H1 (cell line): Measurements from ENCODE around the gene KLF6. TPM values are rescaled to one million over a fixed set of nuclear protein-coding genes. Genes with fewer than 3 reads are reported as not detected.
A peak's percentile ranks its signal among the peaks of the same experiment; 100 is the strongest.

ENCODE experiments used
- CTCF ChIA-PET: fragments of 300-600 bp; sonication (Branson Sonifier 250); formaldehyde crosslinking; loops from one replicate; lab custom pipeline; 2021; ENCODE audit not compliant: partially characterized antibody; lab: Charles Lee
- POLR2A ChIA-PET: fragments of 300-600 bp; sonication (Branson Sonifier 250); formaldehyde crosslinking; loops from one replicate; lab custom pipeline; 2021; ENCODE audit warnings: inconsistent platforms; ENCODE audit not compliant: partially characterized antibody; lab: Charles Lee
- DNase-seq, 2 experiments: peaks; one replicate each; pipeline versions ENCODE4 v3.0.0 to v3.0.0-alpha.2; 2010 to 2022; ENCODE audit warnings: low spot score in 2 of 2, low read depth in 1 of 2, mixed read lengths in 1 of 2
- FAIRE-seq: peaks from 2 replicates; lab custom pipeline; 2011; peaks lifted over from hg19 to GRCh38; lab: Jason Lieb, UNC
- H2AFZ ChIP-seq: 2 replicates; pipeline ENCODE4 v1.8.1; 2012; ENCODE audit warnings: low read length, inconsistent platforms
- H2AK5ac ChIP-seq: 2 replicates; pipeline ENCODE4 v1.6.1; 2013; ENCODE audit warnings: low read depth, low read length
- H2BK120ac ChIP-seq: replicated peaks from 2 replicates; pipeline ENCODE3; 2013; ENCODE audit warnings: low read depth, low read length, inconsistent platforms
- H2BK12ac ChIP-seq: 2 replicates; pipeline ENCODE4 v1.6.1; 2013; ENCODE audit warnings: low read depth, low read length
- H2BK15ac ChIP-seq: 2 replicates; pipeline ENCODE4 v1.6.1; 2013; ENCODE audit warnings: low read length
- H2BK20ac ChIP-seq: 2 replicates; pipeline ENCODE4 v1.6.1; 2013; ENCODE audit warnings: low read length
- H2BK5ac ChIP-seq: 2 replicates; pipeline ENCODE4 v1.6.1; 2013; ENCODE audit warnings: low read depth, low read length
- H3K14ac ChIP-seq: 2 replicates; pipeline ENCODE4 v1.6.1; 2013; ENCODE audit warnings: inconsistent platforms; ENCODE audit not compliant: insufficient read length
- H3K18ac ChIP-seq: 2 replicates; pipeline ENCODE4 v1.6.1; 2013; ENCODE audit warnings: low read length; ENCODE audit errors: extremely low read depth
- H3K23ac ChIP-seq: 2 replicates; pipeline ENCODE4 v1.6.1; 2013; ENCODE audit warnings: inconsistent platforms; ENCODE audit not compliant: insufficient read length
- H3K23me2 ChIP-seq: 2 replicates; pipeline ENCODE4 v1.6.1; 2013; ENCODE audit warnings: low read depth, low read length
- H3K27ac ChIP-seq: 2 replicates; pipeline ENCODE4 v1.6.1; 2011; ENCODE audit warnings: low read depth, low read length, inconsistent platforms
- H3K27me3 ChIP-seq, 4 experiments: replicated peaks in 1 of 4; 1 replicate in 1 of 4; 2 replicates in 3 of 4; pipeline versions ENCODE4 v1.6.1 to v1.8.1; 2011 to 2013; ENCODE audit warnings: low read length in 3 of 4, mild to moderate bottlenecking in 3 of 4, inconsistent platforms in 2 of 4, mixed read lengths in 2 of 4, moderate library complexity in 1 of 4; ENCODE audit not compliant: control insufficient read depth in 3 of 4, insufficient read depth in 3 of 4; ENCODE audit errors: extremely low read depth in 1 of 4
- H3K36me3 ChIP-seq, 4 experiments: 2 replicates each; pipeline versions ENCODE4 v1.6.1 to v1.8.1; 2011 to 2013; ENCODE audit warnings: mild to moderate bottlenecking in 4 of 4, low read length in 3 of 4, moderate library complexity in 2 of 4, control low read depth in 1 of 4, inconsistent platforms in 1 of 4; ENCODE audit not compliant: insufficient read depth in 4 of 4, control insufficient read depth in 2 of 4
- H3K4ac ChIP-seq: replicated peaks from 2 replicates; pipeline ENCODE3; 2013; ENCODE audit warnings: low read length, low read depth, mixed read lengths, inconsistent platforms; ENCODE audit not compliant: insufficient read length
- H3K4me1 ChIP-seq, 4 experiments: replicated peaks in 1 of 4; 1 replicate in 1 of 4; 2 replicates in 3 of 4; pipeline versions ENCODE4 v1.6.1 to v1.8.1; 2011 to 2013; ENCODE audit warnings: low read length in 3 of 4, inconsistent platforms in 2 of 4, mixed read lengths in 1 of 4; ENCODE audit not compliant: insufficient read depth in 4 of 4, control insufficient read depth in 3 of 4
- H3K4me2 ChIP-seq, 2 experiments: 2 replicates each; pipeline versions ENCODE4 v1.6.1 to v1.8.1; 2011 to 2013; ENCODE audit warnings: low read depth in 2 of 2, low read length in 2 of 2, control low read depth in 1 of 2, inconsistent platforms in 1 of 2, mild to moderate bottlenecking in 1 of 2; ENCODE audit not compliant: insufficient read depth in 1 of 2
- H3K4me3 ChIP-seq, 4 experiments: fragments of 200-600, 300-600 bp in 1 of 4; sonication (generic), shearing (Covaris generic), sonication (Bioruptor Twin) in 1 of 4; 2 replicates each; pipeline versions ENCODE4 v1.5.1 to v1.8.1; 2011 to 2016; ENCODE audit warnings: low read length in 4 of 4, low read depth in 3 of 4, control low read depth in 2 of 4, inconsistent platforms in 2 of 4, mild to moderate bottlenecking in 2 of 4, mixed read lengths in 1 of 4, moderate library complexity in 1 of 4; ENCODE audit not compliant: insufficient read depth in 2 of 4; ENCODE audit errors: extremely low read depth in 1 of 4
- H3K56ac ChIP-seq: replicated peaks from 2 replicates; pipeline ENCODE3; 2013; ENCODE audit warnings: low read depth, mild to moderate bottlenecking, mixed read lengths, low read length, inconsistent platforms; ENCODE audit not compliant: insufficient read length
- H3K79me1 ChIP-seq: 2 replicates; pipeline ENCODE4 v1.6.1; 2013; ENCODE audit warnings: low read depth, low read length, control low read depth
- H3K79me2 ChIP-seq, 2 experiments: 2 replicates each; pipeline versions ENCODE4 v1.6.1 to v1.8.1; 2012 to 2013; ENCODE audit warnings: low read length in 2 of 2, mild to moderate bottlenecking in 2 of 2, inconsistent platforms in 1 of 2; ENCODE audit not compliant: insufficient read depth in 2 of 2, control insufficient read depth in 1 of 2
- H3K9ac ChIP-seq, 4 experiments: replicated peaks in 1 of 4; 1 replicate in 1 of 4; 2 replicates in 3 of 4; pipeline versions ENCODE4 v1.6.1 to v1.8.1; 2011 to 2013; ENCODE audit warnings: low read depth in 3 of 4, low read length in 3 of 4, control low read depth in 2 of 4, mild to moderate bottlenecking in 2 of 4, moderate library complexity in 2 of 4, inconsistent platforms in 1 of 4; ENCODE audit errors: extremely low read depth in 1 of 4
- H3K9me3 ChIP-seq, 2 experiments: 2 replicates each; pipeline versions ENCODE4 v1.6.1 to v1.8.1; 2012 to 2013; ENCODE audit warnings: mild to moderate bottlenecking in 2 of 2, moderate library complexity in 2 of 2, control low read depth in 1 of 2, inconsistent platforms in 1 of 2, low read depth in 1 of 2, low read length in 1 of 2, mixed read lengths in 1 of 2; ENCODE audit not compliant: insufficient read depth in 2 of 2
- H4K20me1 ChIP-seq, 2 experiments: replicated peaks in 1 of 2; 2 replicates each; pipeline versions ENCODE3 to v1.8.1; 2011 to 2013; ENCODE audit warnings: inconsistent platforms in 2 of 2, low read length in 2 of 2, mild to moderate bottlenecking in 1 of 2; ENCODE audit not compliant: insufficient read depth in 2 of 2, control insufficient read depth in 1 of 2
- H4K5ac ChIP-seq: 2 replicates; pipeline ENCODE4 v1.6.1; 2013; ENCODE audit warnings: low read length, low read depth, mixed read lengths, inconsistent platforms; ENCODE audit not compliant: insufficient read length
- H4K8ac ChIP-seq: 2 replicates; pipeline ENCODE4 v1.8.0; 2013; ENCODE audit warnings: mild to moderate bottlenecking, moderate library complexity, low read length, inconsistent platforms; ENCODE audit not compliant: insufficient read depth; ENCODE audit errors: extremely low read depth
- H4K91ac ChIP-seq: replicated peaks from 2 replicates; pipeline ENCODE3; 2013; ENCODE audit warnings: low read length, mixed read lengths, inconsistent platforms; ENCODE audit not compliant: insufficient read length
- CBX5 ChIP-seq: fragments of 300-800, 300-1000 bp; sonication (generic); IDR thresholded peaks from 2 replicates; pipeline ENCODE4 v1.7.1; 2016; ENCODE audit warnings: antibody characterized with exemption, low read length, low read depth
- CTBP2 ChIP-seq: IDR thresholded peaks from 2 replicates; pipeline ENCODE4 v1.7.0; 2011; ENCODE audit warnings: borderline replicate concordance, mild to moderate bottlenecking, moderate library complexity, mixed read lengths, low read length; ENCODE audit not compliant: insufficient read depth, insufficient read length
- JUN ChIP-seq: IDR thresholded peaks from 2 replicates; pipeline ENCODE4 v1.6.1; 2011; ENCODE audit warnings: low read depth, mild to moderate bottlenecking, improper control_type of control experiment, low read length
- NANOG ChIP-seq: IDR thresholded peaks from 2 replicates; pipeline ENCODE4 v1.6.1; 2011; ENCODE audit warnings: low read length, low read depth, mild to moderate bottlenecking, inconsistent platforms; ENCODE audit not compliant: insufficient read depth, poor library complexity, severe bottlenecking
- PHF8 ChIP-seq: fragments of 200-600 bp; sonication (generic); conservative IDR thresholded peaks from 2 replicates; pipeline ENCODE4 v1.7.1; 2012; ENCODE audit warnings: low read depth, mild to moderate bottlenecking, inconsistent platforms, low read length, moderate library complexity
- POLR2A ChIP-seq, 2 experiments: IDR thresholded peaks; 1 replicate in 1 of 2; 2 replicates in 1 of 2; pipeline ENCODE4 v1.6.1; 2011; ENCODE audit warnings: low read depth in 2 of 2, low read length in 2 of 2, mild to moderate bottlenecking in 2 of 2; ENCODE audit errors: control extremely low read depth in 1 of 2
- RNF2 ChIP-seq: fragments of 200-900, 300-1000 bp; sonication (generic); IDR thresholded peaks from 2 replicates; pipeline ENCODE4 v1.7.1; 2016; ENCODE audit warnings: borderline replicate concordance, low read depth, mild to moderate bottlenecking, antibody characterized with exemption, low read length; ENCODE audit not compliant: poor library complexity, severe bottlenecking; ENCODE audit errors: missing control alignments
- SIX5 ChIP-seq: IDR thresholded peaks from 2 replicates; pipeline ENCODE4 v1.6.1; 2011; ENCODE audit warnings: mild to moderate bottlenecking, low read depth, low read length
- TAF1 ChIP-seq: IDR thresholded peaks from 2 replicates; pipeline ENCODE4 v1.6.1; 2011; ENCODE audit warnings: mild to moderate bottlenecking, low read depth, low read length
- ZNF274 ChIP-seq: IDR thresholded peaks from 2 replicates; pipeline ENCODE4 v1.7.0; 2012; ENCODE audit warnings: low read length, borderline replicate concordance; ENCODE audit errors: extremely low read depth
- WGBS, 2 experiments: shearing (Covaris generic) in 1 of 2; methylation state at CpG; one replicate each; pipeline versions ENCODE4 v1.1.6 to v1.1.7; 2013 to 2015; ENCODE audit warnings: low lambda C conversion rate in 2 of 2, mixed read lengths in 2 of 2, inconsistent platforms in 1 of 2, low coverage in 1 of 2, missing lambda C conversion rate in 1 of 2; ENCODE audit not compliant: insufficient replicate concordance in 2 of 2, insufficient coverage in 1 of 2, insufficient read length in 1 of 2; ENCODE audit errors: extremely low coverage in 1 of 2, missing lambda C conversion rate in 1 of 2; 5-methylcytosine and 5-hydroxymethylcytosine counted together
- polyA plus RNA-seq, 7 experiments: library from polyadenylated mRNA; depleted of rRNA in 3 of 7; stranded (reverse) in 5 of 7; unstranded in 2 of 7; fragments of >200 nt in 5 of 7; fragments of 200-250 nt in 2 of 7; gene quantifications; 1 replicate in 5 of 7; 2 replicates in 1 of 7; 4 replicates in 1 of 7; pipeline versions ENCODE4 v1.2.1 to v1.2.3, GENCODE V29; 2011 to 2013; ENCODE audit warnings: missing spikeins in 2 of 7, mixed read lengths in 2 of 7
- total RNA-seq: library from RNA; stranded (reverse); fragmentation: NEBNext Ultra II Directional; extraction: Animal tissue kit (Norgen Biotek cat#: 25700); gene quantifications from 2 replicates; pipeline ENCODE4 v1.2.1, GENCODE V29; 2021

Gene KLF6
- total and polyA plus RNA-seq, 2 of the 8 experiments (the other 6 are each of a cell fraction or from before 2014, with no cell fraction given) = 5.7 to 19.5 TPM

DNA sequence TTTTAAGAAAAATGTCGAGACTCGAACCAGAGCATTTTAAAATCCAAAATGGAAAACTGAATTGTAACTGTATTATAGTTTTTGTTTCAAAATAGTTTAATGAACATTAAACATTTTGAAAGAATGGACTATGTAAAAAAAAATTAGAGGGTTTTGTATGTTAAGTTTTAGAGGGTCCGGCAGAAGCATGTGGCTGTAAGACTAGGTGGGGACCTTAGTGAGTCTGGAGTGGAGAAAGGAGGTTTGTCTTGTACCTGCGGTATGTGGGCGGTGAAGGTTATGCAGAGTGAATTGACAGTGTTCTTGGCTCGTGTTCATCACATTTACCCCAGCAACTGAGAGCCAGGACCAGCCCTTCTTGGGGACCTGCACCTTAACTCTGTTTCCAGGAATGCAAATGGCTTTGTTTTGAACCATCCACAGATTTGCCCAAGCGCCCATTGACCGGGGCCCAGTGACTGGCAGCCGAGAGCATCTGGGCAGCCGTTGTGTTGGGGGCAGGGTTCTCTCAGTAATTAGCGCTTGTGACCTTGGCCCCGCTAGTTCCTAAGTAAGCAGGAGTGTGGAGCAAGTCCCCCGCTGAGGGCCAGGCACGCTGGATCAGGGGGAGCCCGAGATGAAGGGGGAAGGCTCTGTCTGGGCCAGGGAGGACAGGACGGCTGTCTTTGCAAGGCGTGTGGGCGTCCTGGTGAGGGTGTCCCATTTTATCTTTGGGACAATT, 1.4 kb upstream of the KLF6 start:
- Histone ChIP-seq H4K8ac (peak overlapping the region; percentile 89; the same call in 1 of the 2 replicates), H3K23ac (no peak overlapping the region), H3K27ac (no peak overlapping the region), H3K14ac (no peak overlapping the region), H3K79me2 (peaks cover 6 to 32% of the 10 kb centered on the region in 2 experiments), H3K56ac (no peak overlapping the region), H3K4me1 (peaks cover 5 to 17% (median 12%) of the 10 kb centered on the region in 4 experiments), H2BK12ac (peak overlapping the region; percentile 97), H3K4me3 (peak overlapping the region; percentile 51 to 82 (median 72); a peak in 7 of 8 replicates), H3K9ac (peak overlapping the region in 3 of 4 experiments; percentile 55 to 86 (median 85); a peak in 4 of 7 replicates), H3K18ac (peak overlapping the region; percentile 87), H3K36me3 (peaks cover 2 to 5% (median 4%) of the 10 kb centered on the region in 4 experiments; a peak in 2 of 8 replicates), H4K20me1 (peaks cover 17 to 20% of the 10 kb centered on the region in 2 experiments), H2BK5ac (no peak overlapping the region), H2BK20ac (no peak overlapping the region), H2BK15ac (peak overlapping the region; percentile 92; the same call in 1 of the 2 replicates), H4K5ac (no peak overlapping the region), H3K4me2 (peak overlapping the region; percentile 93 to 94), H4K91ac (no peak overlapping the region), H2AFZ (no peak overlapping the region), H2AK5ac (0 out of 2 replicates have a peak overlapping the region, but pooled peaks have one; percentile 92), H3K4ac (no peak overlapping the region), H3K23me2 (peaks cover 16% of the 10 kb centered on the region), H2BK120ac (no peak overlapping the region), H3K27me3 (no peaks in the 10 kb centered on the region), H3K9me3 (no peaks in the 10 kb centered on the region), H3K79me1 (peaks cover 9% of the 10 kb centered on the region; the same call in 1 of the 2 replicates)
- CTCF ChIA-PET = no interaction called here
- DNase-seq = peak in 1 of 2 experiments; percentile 68
- FAIRE-seq = no peak
- 11% methylated on average over 18 of the region's 18 CpGs; no CpG with 5 or more reads in 1 of the 2 experiments for WGBS, 2 experiments
- POLR2A ChIA-PET = interaction anchor here (0.8 to 4.0 kb wide), 11 partner anchors 11 to 365 kb away, joined by 3 to 43 read pairs (median 5); no protein-coding TSS in a partner anchor
- TF ChIP-seq CBX5 = no peak
- TF ChIP-seq CTBP2 = peak; percentile 82
- TF ChIP-seq RNF2 = no peak
- no peak for TF ChIP-seq SIX5
- peak; percentile 58 for TF ChIP-seq TAF1
- TF ChIP-seq NANOG = peak; percentile 61
- TF ChIP-seq JUN = no peak
- no peak for TF ChIP-seq ZNF274
- TF ChIP-seq POLR2A (IDR thresholded peaks at IDR 0.05; ENCODE audit: control extremely low read depth in 1 of 2, low read depth in 2 of 2, low read length in 2 of 2) = peak; percentile 38 to 45; a peak in 2 of 3 replicates
- 0 out of 2 replicates have a peak, but pooled peaks have one; percentile 1 for TF ChIP-seq PHF8
